ENCODE measurements around the gene OPN3. TPM values are rescaled to one million over a fixed set of nuclear protein-coding genes. Genes with fewer than 3 reads are reported as not detected.

The OPN3 gene
- polyA plus RNA-seq, 3 donors from 2014 or later = 13.5 to 20.8 (median 14.1) TPM

DNA sequence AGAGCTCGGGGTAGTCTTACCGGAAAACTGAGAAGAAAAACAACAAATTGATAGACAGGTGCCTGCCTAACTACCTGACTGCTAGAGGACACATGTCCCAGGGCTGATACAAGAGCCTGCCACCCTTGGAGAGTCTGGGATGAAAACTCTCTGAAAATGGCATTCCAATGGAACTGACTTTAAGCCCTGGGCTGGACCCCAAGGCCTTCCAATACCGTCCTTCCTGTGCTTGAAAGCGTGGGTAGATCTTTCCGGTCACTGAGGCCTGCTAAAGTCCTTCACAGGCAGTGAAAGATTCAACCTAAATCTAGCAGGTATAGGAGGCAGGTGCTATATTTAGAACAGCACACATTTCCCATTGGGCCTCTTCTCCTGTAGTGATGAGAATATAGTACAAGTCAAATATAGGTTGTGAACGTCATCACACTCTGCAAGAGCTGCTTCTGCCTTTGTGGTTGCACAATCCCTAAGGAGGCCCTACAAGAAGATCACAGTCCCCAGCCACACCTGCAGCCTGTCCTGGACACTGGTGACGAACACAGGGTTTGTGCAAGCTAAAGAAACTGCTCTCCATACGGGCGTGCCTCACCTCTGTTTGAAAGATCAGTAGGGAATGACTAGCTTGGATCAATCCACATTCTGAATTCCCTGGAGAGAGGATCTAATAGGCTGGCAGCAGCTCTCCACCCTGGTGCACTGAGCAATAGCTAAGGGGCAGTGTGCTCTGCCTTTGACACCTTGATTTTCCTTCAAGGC, 876 bp upstream of the OPN3 start:
- Mint-ChIP-seq H3K36me3 (no peaks in the 10 kb centered on the region), H3K4me1 (peaks cover 14 to 41% of the 10 kb centered on the region in 2 donors)

DNA sequence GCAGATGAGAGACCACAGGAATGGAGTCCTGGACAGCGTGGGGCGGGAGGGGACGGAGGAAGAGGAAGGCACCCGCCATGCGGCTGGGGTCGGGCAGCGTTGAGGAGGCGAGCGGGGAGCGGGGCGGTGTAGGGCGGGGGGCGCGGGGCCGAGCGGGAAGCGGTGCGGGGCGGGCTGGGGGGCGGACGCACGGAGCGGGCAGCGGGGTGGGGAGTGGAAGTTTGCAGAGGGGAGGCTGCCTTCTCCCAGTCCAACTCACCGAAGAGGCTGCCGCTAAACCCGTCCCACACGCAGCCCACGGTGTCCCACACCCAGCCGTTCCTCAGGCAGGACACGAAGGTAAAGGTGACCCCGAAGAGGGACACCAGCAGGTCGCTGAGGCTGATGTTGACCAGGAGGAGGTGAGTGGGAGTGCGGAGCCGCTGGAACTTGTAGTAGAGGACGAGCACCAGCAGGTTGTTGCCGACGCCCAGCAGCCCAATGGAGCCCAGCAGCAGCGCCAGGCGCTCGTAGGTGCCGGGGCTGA, 483 bp downstream of the OPN3 start:
- Mint-ChIP-seq H3K27ac (peak overlapping the region; percentile 34 to 84 (median 68)), H3K36me3 (peaks cover 0 to 8% (median 7%) of the 10 kb centered on the region in 3 donors), H3K4me1 (peaks cover 16 to 48% of the 10 kb centered on the region in 2 donors), H3K27me3 (ENCODE audit: low read depth in 3 of 3) (peaks cover 0 to 7% (median 4%) of the 10 kb centered on the region in 3 donors), H3K4me3 (peak overlapping the region; percentile 87 to 89 (median 87)), H3K9me3 (peaks cover 0 to 1% (median 0%) of the 10 kb centered on the region in 6 donors)
- no peak for DNase-seq

More for the DNA sequence above, 876 bp upstream of the OPN3 start:
- Mint-ChIP-seq H3K9me3 (peaks cover 0 to 3% (median 0%) of the 10 kb centered on the region in 6 donors), H3K27ac (peak overlapping the region; percentile 73 to 90 (median 87)), H3K27me3 (ENCODE audit: low read depth in 3 of 3) (peaks cover 0 to 7% (median 4%) of the 10 kb centered on the region in 3 donors), H3K4me3 (peak overlapping the region; percentile 77 to 87 (median 83))
- no peak for DNase-seq

DNA sequence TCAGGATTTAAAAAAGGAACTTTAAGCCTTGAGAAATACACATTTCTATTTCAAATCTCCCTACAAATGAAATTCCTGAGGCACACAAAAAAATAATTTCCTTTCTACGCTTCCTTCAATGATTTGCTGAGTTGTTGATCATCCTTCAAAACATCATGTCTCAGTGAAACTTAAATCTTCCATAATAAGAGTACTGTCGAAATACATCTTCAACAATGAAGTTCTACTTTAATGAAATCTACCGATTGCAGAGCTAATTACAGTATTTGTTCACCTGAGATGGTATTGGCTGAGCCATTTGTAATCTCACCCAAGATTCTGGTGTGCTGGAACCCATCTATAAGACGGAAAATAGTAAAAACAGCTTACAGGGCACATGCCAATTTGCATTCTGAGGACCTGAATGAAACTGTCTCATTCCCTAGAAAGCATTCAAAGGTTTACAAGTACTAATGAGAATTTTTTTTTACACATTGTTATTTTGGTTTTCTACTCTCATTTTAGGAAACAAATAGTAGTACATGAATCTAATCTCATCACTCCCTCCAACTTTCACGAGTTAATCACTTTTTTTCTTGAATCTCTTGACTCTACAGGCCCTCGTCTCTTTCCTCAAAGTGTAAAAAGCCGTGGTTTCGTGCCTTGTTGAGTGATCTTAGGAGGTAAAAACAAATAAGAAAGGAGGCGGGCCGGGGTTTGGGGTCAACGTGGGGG, 1.1 kb downstream of the OPN3 start:
- Mint-ChIP-seq H3K4me3 (peak overlapping the region; percentile 87 to 89 (median 87)), H3K36me3 (peaks cover 0 to 10% (median 7%) of the 10 kb centered on the region in 3 donors), H3K4me1 (peaks cover 16 to 48% of the 10 kb centered on the region in 2 donors), H3K27me3 (ENCODE audit: low read depth in 3 of 3) (peaks cover 0 to 7% (median 4%) of the 10 kb centered on the region in 3 donors), H3K27ac (peak overlapping the region; percentile 6 to 84 (median 68)), H3K9me3 (no peaks in the 10 kb centered on the region)
- no peak for DNase-seq

DNA sequence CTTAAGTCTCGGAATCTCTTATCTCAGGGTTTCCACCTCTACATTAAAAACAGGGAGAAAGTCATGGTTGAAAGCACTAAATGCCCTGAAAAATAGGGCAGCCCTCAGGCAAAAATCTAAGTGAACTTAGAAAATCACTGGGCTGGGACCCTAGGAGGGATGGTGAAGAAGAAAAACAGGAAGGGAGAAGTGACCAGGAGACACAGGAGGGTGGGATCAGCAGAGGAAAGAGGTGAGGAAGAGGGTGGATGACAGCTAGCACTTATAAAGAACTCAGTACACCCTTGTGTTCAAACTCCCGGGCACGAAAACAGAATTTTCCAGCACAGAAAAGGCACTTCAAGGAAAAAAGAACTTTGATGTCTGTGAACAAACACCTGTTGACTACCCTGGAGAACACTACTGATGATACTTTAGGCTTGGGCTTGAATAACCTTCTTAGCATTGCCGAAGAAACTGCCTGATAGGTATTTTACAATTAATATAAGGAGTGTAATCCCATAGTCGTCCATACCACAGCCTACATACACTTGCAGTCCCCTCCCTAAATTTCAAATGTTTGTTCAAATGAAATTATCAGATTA, 2.0 kb downstream of the OPN3 start:
- no peak overlapping the region for H3K27ac Mint-ChIP-seq
- no peaks in the 10 kb centered on the region for H3K9me3 Mint-ChIP-seq
- H3K4me1 Mint-ChIP-seq = peaks cover 16 to 48% of the 10 kb centered on the region in 2 donors
- H3K27me3 Mint-ChIP-seq (ENCODE audit: low read depth in 3 of 3) = peaks cover 0 to 7% (median 4%) of the 10 kb centered on the region in 3 donors
- peaks cover 0 to 14% (median 7%) of the 10 kb centered on the region in 3 donors for H3K36me3 Mint-ChIP-seq
- H3K4me3 Mint-ChIP-seq = peak overlapping the region in 4 of 5 donors; percentile 10 to 58 (median 23)
- no peak for DNase-seq

DNA sequence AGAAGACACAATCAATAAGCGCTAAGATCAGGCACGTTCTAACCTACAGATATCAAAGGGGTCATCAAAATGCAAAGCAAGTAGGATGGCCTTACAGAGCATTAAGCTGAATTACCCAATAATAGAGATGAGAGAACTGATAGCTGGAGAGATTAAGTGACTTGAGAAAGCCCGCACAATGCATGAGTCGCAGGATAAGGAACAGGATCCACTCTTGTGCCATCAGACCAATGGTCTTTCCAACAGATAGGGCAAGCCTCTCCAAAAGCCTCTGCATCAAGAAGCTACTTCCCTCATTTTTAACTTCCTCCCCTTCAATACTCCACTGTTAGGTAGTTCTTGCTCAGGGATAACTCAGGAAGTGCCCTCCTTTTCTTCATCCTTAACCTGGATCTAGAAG, 2.6 kb downstream of the OPN3 start:
- Mint-ChIP-seq H3K27me3 (ENCODE audit: low read depth in 3 of 3) (peaks cover 0 to 7% (median 4%) of the 10 kb centered on the region in 3 donors), H3K9me3 (no peaks in the 10 kb centered on the region), H3K4me3 (peak overlapping the region in 4 of 5 donors; percentile 3 to 66 (median 34)), H3K36me3 (peaks cover 0 to 14% (median 7%) of the 10 kb centered on the region in 3 donors), H3K27ac (no peak overlapping the region), H3K4me1 (peaks cover 16 to 48% of the 10 kb centered on the region in 2 donors)
- no peak for DNase-seq

DNA sequence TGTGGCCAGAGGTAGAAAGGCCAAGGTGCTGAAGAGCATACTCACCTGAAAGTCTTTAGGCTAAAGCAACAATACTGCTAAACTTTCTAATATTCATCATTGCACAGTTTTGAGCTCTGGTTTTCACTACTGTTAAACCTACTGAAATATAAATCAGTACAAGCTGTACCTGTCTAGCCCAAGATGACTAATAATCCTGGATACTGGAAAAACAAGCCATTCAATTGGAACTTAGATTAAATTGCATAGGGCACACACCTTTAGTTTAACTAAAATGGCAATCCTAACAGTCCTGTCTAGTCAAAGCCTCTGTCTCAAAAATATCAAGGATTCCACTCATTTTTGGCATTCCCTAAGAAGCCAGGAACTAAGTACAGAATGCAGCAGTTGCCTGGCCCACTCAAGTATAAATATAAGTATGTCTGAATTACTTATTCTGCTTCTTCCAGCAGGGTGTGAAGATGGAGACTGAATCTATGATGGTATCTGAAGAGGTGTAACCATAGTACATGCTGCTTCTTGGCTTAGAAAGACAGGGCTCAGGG, 3.1 kb downstream of the OPN3 start:
- peaks cover 16 to 48% of the 10 kb centered on the region in 2 donors for H3K4me1 Mint-ChIP-seq

DNA sequence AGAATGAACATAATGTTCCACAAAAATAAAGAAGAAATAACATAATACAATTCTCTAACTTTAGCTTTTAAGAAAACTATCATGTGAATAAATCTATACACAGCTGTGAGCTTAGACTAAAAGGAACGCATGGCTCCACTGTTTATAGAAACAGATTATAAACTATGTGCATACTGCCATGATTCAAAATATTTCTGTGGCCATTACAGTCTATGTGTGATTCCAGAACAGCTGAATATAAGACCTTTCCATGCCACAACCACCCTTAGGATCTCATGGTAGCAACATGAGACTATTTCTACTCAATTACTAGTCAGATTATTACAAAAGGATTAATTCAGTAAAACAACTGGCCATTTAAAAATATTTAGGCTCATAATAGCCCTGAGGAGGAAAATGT, 3.9 kb downstream of the OPN3 start:
- peaks cover 16 to 48% of the 10 kb centered on the region in 2 donors for H3K4me1 Mint-ChIP-seq
- no peak overlapping the region for H3K27ac Mint-ChIP-seq
- no peak overlapping the region for H3K4me3 Mint-ChIP-seq
- H3K36me3 Mint-ChIP-seq = peaks cover 4 to 18% (median 16%) of the 10 kb centered on the region in 3 donors
- H3K27me3 Mint-ChIP-seq (ENCODE audit: low read depth in 3 of 3) = peaks cover 0 to 7% (median 4%) of the 10 kb centered on the region in 3 donors
- H3K9me3 Mint-ChIP-seq = no peaks in the 10 kb centered on the region
- no peak for DNase-seq

More for the DNA sequence above, 3.1 kb downstream of the OPN3 start:
- peak overlapping the region in 2 of 5 donors; percentile 3 to 66 for H3K4me3 Mint-ChIP-seq
- no peak overlapping the region for H3K27ac Mint-ChIP-seq
- H3K36me3 Mint-ChIP-seq = peaks cover 2 to 15% (median 10%) of the 10 kb centered on the region in 3 donors
- peaks cover 0 to 7% (median 4%) of the 10 kb centered on the region in 3 donors for H3K27me3 Mint-ChIP-seq (ENCODE audit: low read depth in 3 of 3)
- no peaks in the 10 kb centered on the region for H3K9me3 Mint-ChIP-seq
- DNase-seq = no peak

DNA sequence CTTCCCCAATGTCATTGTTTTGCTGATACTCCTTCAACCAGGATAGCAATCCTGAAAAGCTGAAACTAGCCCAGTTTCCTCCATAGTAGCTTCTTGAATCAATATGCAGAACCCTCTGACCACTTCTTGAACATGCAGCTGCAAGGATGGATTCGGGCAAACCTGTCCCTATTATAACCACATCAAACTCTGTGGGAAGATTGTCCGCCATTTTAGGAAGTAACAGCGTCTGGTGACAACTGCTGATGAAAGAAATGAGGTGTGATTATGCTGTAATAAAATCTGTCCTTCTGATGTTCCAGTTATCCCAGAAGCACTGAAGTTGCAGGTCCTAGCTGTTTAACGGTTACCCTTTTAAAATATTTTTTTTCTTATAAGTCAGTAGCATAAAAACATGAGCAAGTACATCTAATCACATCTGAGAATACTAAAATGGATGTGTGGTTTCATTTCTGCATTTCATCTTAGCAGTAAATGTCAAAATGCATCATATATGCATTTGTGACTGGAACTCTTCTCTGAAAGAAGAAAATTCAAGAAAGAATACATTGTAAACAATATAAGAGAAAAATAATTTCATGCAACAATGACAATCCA, 4.5 kb downstream of the OPN3 start:
- Mint-ChIP-seq H3K27me3 (ENCODE audit: low read depth in 3 of 3) (peaks cover 0 to 7% (median 1%) of the 10 kb centered on the region in 3 donors), H3K4me1 (peaks cover 15 to 42% of the 10 kb centered on the region in 2 donors), H3K9me3 (no peaks in the 10 kb centered on the region), H3K4me3 (no peak overlapping the region), H3K27ac (no peak overlapping the region), H3K36me3 (peaks cover 4 to 18% (median 16%) of the 10 kb centered on the region in 3 donors)
- peak in 1 of 3 donors; percentile 14 for DNase-seq

DNA sequence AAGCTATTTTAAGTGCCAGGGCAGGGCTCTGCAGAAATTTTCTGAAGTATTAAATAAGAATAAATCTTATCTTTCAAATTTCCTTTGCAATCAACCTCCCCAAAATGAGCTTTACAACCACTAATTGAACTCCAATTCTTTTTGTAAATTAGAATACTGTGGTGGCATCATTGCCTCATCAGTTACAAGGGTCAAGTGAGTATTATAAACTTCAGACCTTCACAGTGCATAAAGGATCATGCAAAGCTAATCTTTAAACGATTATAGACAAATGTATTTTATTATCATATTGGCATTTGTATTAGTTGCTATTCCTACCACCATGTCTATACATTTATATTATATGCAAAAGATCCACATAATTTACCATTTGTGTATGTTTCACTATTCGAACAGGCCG, 7.2 kb downstream of the OPN3 start:
- Mint-ChIP-seq H3K4me1 (peaks cover 8 to 32% of the 10 kb centered on the region in 2 donors), H3K27me3 (ENCODE audit: low read depth in 3 of 3) (no peaks in the 10 kb centered on the region), H3K9me3 (no peaks in the 10 kb centered on the region), H3K4me3 (no peak overlapping the region), H3K36me3 (peaks cover 4 to 18% (median 16%) of the 10 kb centered on the region in 3 donors), H3K27ac (no peak overlapping the region)
- no peak for DNase-seq

DNA sequence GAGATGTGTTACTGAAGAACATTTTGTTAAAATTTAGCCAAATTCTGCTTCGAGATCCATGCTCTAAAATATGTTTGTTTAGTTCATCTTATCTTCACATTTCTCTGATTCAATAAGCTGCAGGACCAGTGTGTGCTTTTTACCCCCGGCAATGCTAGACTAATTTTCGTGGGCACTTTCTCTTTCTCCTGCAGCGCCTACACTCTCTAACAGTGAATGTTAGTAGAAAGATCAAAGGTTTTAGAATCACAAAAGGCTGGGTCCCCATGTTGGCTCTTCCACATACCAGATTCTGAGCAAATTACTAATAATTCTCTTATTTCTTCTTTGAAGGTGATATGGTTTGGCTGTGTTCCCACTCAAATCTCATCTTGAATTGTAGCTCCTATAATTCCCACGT, 8.5 kb downstream of the OPN3 start:
- Mint-ChIP-seq H3K4me1 (peaks cover 8 to 27% of the 10 kb centered on the region in 2 donors), H3K9me3 (no peaks in the 10 kb centered on the region), H3K27ac (no peak overlapping the region), H3K36me3 (peaks cover 4 to 18% (median 16%) of the 10 kb centered on the region in 3 donors), H3K4me3 (no peak overlapping the region), H3K27me3 (ENCODE audit: low read depth in 3 of 3) (no peaks in the 10 kb centered on the region)
- DNase-seq = no peak

DNA sequence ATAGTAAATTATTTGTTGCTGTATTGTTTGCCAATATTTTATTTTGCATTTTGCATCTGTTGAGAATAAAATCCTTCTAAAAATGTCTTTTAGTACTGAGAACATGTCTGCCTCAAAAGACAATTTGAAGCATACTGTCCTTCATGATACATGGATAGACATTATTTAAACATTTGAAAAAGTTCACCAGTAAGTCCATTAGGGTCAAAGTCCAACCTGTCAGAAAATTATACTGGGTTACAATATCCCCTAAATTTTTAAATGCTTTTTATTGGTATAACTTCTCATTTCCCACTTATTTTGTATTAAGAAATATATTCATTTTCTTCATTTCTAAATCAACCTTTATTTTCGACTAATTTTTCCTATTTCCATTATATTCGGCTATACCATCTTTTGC, 9.3 kb downstream of the OPN3 start:
- H3K36me3 Mint-ChIP-seq = peaks cover 4 to 18% (median 16%) of the 10 kb centered on the region in 3 donors
- no peak overlapping the region for H3K4me3 Mint-ChIP-seq
- no peaks in the 10 kb centered on the region for H3K9me3 Mint-ChIP-seq
- no peak overlapping the region for H3K27ac Mint-ChIP-seq
- peaks cover 8 to 22% of the 10 kb centered on the region in 2 donors for H3K4me1 Mint-ChIP-seq
- DNase-seq = no peak
- no peaks in the 10 kb centered on the region for H3K27me3 Mint-ChIP-seq (ENCODE audit: low read depth in 3 of 3)

DNA sequence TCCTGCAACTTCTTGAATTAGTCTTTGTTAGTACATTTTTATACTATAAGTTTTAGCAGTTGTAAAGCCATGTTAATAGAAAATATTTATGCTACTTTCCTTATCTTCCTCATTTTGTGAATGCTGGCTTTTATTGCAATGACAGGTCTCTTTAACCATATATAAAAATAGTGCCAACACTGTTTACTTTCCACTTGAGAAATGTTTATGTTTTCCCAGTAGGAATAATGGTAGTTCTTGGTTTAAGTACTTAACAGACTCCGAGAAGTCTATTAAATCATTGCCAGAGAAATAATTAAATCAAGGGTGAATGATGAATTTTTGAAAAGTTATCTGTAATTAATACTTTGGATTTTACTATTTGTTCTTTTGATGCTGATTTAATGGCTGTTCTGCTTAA, 9.7 kb downstream of the OPN3 start:
- DNase-seq = no peak
- peaks cover 6 to 18% of the 10 kb centered on the region in 2 donors for H3K4me1 Mint-ChIP-seq
- no peak overlapping the region for H3K27ac Mint-ChIP-seq

DNA sequence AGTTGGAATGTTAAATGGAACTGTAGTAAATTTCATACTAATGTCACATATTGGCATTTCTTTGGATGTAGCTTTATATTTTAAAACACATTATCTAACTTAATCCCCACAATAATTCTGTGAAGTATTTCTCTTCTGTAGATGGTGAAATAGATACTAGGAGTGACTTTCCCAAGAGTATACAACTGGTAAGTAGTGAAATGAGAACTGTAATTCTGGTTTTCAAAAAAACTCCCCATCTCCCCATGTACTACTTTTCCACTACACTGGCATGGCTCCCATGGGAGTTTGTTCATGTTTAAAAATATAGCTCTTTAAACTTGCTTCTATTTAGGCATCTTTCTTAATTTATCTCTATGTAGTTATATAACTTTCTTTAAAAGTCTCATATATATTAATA, 10.2 kb downstream of the OPN3 start:
- no peak for DNase-seq
- H3K9me3 Mint-ChIP-seq = no peaks in the 10 kb centered on the region
- H3K4me1 Mint-ChIP-seq = peaks cover 6 to 15% of the 10 kb centered on the region in 2 donors
- H3K27ac Mint-ChIP-seq = no peak overlapping the region
- H3K27me3 Mint-ChIP-seq (ENCODE audit: low read depth in 3 of 3) = no peaks in the 10 kb centered on the region
- no peak overlapping the region for H3K4me3 Mint-ChIP-seq
- peaks cover 4 to 12% (median 10%) of the 10 kb centered on the region in 3 donors for H3K36me3 Mint-ChIP-seq

More for the DNA sequence above, 9.7 kb downstream of the OPN3 start:
- no peaks in the 10 kb centered on the region for H3K9me3 Mint-ChIP-seq
- H3K4me3 Mint-ChIP-seq = no peak overlapping the region
- H3K27me3 Mint-ChIP-seq (ENCODE audit: low read depth in 3 of 3) = no peaks in the 10 kb centered on the region
- peaks cover 4 to 17% (median 15%) of the 10 kb centered on the region in 3 donors for H3K36me3 Mint-ChIP-seq

All from immature natural killer cell (primary cell).